Glutamatergic neuron (in vitro differentiated cells): ENCODE data around the gene CAMTA2. TPM values are rescaled to one million over a fixed set of nuclear protein-coding genes. Genes with fewer than 3 reads are reported as not detected.
A peak's percentile ranks its signal among the peaks of the same experiment; 100 is the strongest.

ENCODE experiments used
- DNase-seq: peaks from one replicate; pipeline ENCODE4 v3.0.0; 2022
- H3K27ac Mint-ChIP-seq: one replicate; pipeline ENCODE4 v1.8.0; 2020; ENCODE audit warnings: mild to moderate bottlenecking, mixed read lengths, inconsistent platforms; ENCODE audit not compliant: unreplicated experiment
- H3K27me3 Mint-ChIP-seq: one replicate; pipeline ENCODE4 v1.8.0; 2020; ENCODE audit warnings: mild to moderate bottlenecking, moderate library complexity, mixed read lengths, inconsistent platforms; ENCODE audit not compliant: unreplicated experiment
- H3K36me3 Mint-ChIP-seq: one replicate; pipeline ENCODE4 v1.8.0; 2020; ENCODE audit warnings: mild to moderate bottlenecking, mixed read lengths, inconsistent platforms; ENCODE audit not compliant: unreplicated experiment
- H3K4me1 Mint-ChIP-seq: one replicate; pipeline ENCODE4 v1.8.0; 2020; ENCODE audit warnings: mild to moderate bottlenecking, low read depth, mixed read lengths, inconsistent platforms; ENCODE audit not compliant: unreplicated experiment
- H3K4me3 Mint-ChIP-seq: one replicate; pipeline ENCODE4 v1.8.0; 2020; ENCODE audit warnings: mild to moderate bottlenecking, mixed read lengths, inconsistent platforms; ENCODE audit not compliant: unreplicated experiment
- H3K9me3 Mint-ChIP-seq: one replicate; pipeline ENCODE4 v1.8.0; 2020; ENCODE audit warnings: mild to moderate bottlenecking, moderate library complexity, mixed read lengths, inconsistent platforms; ENCODE audit not compliant: unreplicated experiment
- CTCF ChIP-seq: fragments of 200-600 bp; sonication (generic); IDR thresholded peaks from one replicate; pipeline ENCODE4 v1.5.0; 2021; ENCODE audit not compliant: partially characterized antibody, unreplicated experiment
- total RNA-seq: library from RNA; stranded (reverse); fragmentation: NEBNext Ultra II Directional; extraction: Animal tissue kit (Norgen Biotek cat#: 25700); gene quantifications from one replicate; pipeline ENCODE4 v1.2.1, GENCODE V29; 2021; ENCODE audit not compliant: unreplicated experiment

The CAMTA2 gene
- total RNA-seq, 1 donor from 2014 or later = 61.4 TPM

GRCh38 chr17:4947411-4948165, 39.9 kb downstream of the CAMTA2 start:
- peaks cover 25% of the 10 kb centered on the region for H3K4me1 Mint-ChIP-seq
- H3K36me3 Mint-ChIP-seq = peaks cover 5% of the 10 kb centered on the region
- peak; percentile 71 for DNase-seq
- H3K9me3 Mint-ChIP-seq = peaks cover 8% of the 10 kb centered on the region
- TF ChIP-seq CTCF = no peak
- H3K27me3 Mint-ChIP-seq = peaks cover 3% of the 10 kb centered on the region
- H3K4me3 Mint-ChIP-seq = peak overlapping the region; percentile 95
- no peak overlapping the region for H3K27ac Mint-ChIP-seq

DNA sequence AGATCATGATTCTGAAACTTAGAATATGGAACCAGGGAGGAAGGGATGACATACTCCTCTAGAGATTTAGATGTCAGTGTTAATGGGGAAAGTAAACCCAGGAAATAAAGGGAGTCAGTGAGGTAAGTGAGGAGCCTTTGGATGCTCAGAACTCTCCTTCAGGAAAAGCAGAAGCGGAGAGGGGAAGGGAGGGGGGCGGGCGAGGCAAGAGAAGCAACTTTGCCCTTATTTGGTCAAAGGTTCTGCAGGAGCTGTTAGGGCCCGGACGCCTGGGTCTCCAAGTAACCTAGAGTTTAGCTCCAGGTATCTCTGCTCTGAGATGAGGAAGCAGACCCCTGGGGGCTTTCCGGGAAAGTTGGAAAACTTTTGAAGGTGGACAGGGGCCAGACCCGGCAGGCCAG, 40.5 kb downstream of the CAMTA2 start:
- Mint-ChIP-seq H3K4me1 (peaks cover 26% of the 10 kb centered on the region), H3K27ac (peak overlapping the region; percentile 68), H3K4me3 (peak overlapping the region; percentile 95), H3K36me3 (peaks cover 5% of the 10 kb centered on the region), H3K9me3 (peaks cover 8% of the 10 kb centered on the region), H3K27me3 (peaks cover 3% of the 10 kb centered on the region)
- no peak for DNase-seq
- TF ChIP-seq CTCF = no peak

DNA sequence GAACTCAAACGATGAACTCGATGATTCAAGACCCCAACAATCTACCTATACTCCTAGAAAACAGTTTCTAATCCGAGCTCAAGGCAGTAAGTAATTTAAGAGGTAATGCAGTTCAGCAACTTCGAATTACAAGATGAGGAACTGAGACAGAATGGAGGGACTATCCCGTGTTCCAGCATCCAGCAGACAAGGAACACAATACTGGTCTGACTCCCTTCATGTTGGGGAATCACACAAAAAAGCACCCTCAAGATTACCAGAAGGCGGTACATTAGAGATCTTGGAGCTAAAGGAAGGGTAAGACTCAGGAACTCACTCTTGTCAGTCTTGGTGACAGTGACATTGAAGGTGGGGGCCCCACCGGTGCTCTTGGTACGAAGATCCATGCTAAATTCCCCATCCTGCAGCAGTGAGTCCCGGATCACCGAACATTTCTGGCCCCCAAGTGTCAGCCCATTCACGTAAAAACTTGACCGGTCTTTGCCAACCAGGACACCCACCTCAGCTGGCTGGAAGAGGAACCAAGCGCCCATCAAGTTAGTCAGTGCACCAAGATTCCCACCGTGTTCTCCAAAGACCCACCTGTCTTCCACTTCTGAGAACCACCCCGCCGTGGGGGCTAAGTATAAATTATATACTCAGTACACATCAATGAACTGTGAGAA, 41.0 kb downstream of the CAMTA2 start:
- Mint-ChIP-seq H3K9me3 (peaks cover 8% of the 10 kb centered on the region), H3K4me3 (peak overlapping the region; percentile 95), H3K36me3 (peaks cover 5% of the 10 kb centered on the region), H3K27me3 (peaks cover 3% of the 10 kb centered on the region), H3K4me1 (peaks cover 24% of the 10 kb centered on the region), H3K27ac (peak overlapping the region; percentile 91)
- no peak for TF ChIP-seq CTCF
- DNase-seq = no peak

DNA sequence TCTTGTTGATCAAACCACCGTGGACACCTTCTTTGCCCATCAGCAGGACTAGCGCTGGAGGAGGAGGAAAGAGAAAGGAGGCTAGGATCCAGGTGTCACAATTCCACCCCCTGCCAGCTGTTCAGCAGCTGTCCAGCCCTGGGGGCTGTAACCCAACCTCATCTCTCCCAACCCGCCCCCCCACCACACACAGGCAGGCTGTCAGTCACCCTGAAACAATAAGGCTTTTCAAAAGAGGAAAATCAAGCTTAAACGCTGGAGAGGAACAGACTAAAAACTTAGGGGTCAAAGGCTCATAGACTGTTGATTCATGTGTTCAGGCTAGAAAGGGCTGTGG, 41.6 kb downstream of the CAMTA2 start:
- Mint-ChIP-seq H3K4me3 (peak overlapping the region; percentile 95), H3K27me3 (peaks cover 8% of the 10 kb centered on the region), H3K4me1 (peaks cover 23% of the 10 kb centered on the region), H3K9me3 (peaks cover 4% of the 10 kb centered on the region), H3K36me3 (peaks cover 5% of the 10 kb centered on the region), H3K27ac (peak overlapping the region; percentile 91)
- no peak for TF ChIP-seq CTCF
- no peak for DNase-seq

DNA sequence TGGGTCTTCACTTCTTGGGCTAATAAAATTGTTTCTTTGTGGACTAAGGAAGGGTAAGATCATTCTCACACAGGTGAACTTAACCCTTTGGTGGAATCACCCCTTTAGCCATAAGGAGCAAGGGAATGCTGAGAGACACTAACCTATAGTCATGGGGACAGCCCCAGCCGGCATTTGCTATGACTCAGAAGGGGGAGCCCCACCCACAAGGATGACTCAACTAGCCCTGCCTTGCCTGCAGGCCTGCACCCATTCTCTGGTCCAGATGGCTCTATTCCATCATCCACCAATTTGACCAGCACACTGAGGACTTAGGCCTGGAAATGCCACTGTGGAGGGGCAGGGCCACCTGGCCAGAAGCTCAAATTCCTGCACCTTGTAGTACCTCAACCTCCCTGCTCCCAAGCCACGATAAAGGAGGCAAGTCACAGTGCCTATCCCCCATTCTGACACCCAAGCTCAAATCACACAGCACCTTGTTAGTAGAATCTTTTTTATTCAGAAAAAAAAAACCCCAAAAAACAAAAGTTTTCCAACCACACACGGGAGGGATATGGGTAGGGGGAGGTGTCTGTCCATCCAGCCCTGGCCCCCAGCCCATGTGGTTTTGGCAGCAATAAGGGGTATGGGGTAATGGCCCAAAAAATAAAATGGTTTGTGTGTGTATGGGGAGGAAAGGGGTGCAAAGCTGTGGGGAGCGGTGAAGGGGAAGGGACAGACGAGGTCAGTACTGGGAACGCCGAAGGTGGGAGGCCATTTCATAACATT, 42.1 kb downstream of the CAMTA2 start:
- TF ChIP-seq CTCF = no peak
- peaks cover 20% of the 10 kb centered on the region for H3K4me1 Mint-ChIP-seq
- H3K36me3 Mint-ChIP-seq = peaks cover 5% of the 10 kb centered on the region
- H3K27me3 Mint-ChIP-seq = peaks cover 10% of the 10 kb centered on the region
- H3K4me3 Mint-ChIP-seq = peak overlapping the region; percentile 76
- H3K27ac Mint-ChIP-seq = peak overlapping the region; percentile 64
- H3K9me3 Mint-ChIP-seq = peaks cover 6% of the 10 kb centered on the region
- DNase-seq = no peak
